ENCODE results near the gene ATP5IF1. TPM values are rescaled to one million over a fixed set of nuclear protein-coding genes. Genes with fewer than 3 reads are reported as not detected.

ATP5IF1 gene
- total RNA-seq, 4 donors from 2014 or later, result 75.6 to 307 (median 236) TPM

DNA sequence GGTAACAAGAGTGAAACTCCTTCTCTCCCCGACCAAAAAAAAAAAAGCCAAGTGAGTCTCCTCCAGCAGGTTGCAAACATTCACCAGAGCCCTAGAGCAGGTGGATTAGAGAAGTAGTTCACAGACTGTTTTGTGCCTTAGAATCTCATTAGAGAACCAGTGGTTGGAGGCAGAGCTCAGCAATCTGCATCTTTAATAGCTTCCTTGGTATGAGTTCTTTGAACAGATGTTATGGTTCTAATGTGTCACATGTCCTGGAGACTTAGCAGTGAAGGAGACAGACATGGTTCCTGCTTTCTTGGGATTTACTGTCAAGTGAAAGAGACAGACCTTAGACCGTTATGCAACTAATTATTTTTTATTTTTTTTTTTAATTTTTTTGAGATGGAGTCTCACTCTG is 50.2 kb downstream of the ATP5IF1 start:
- no peak overlapping the region for H3K4me3 ChIP-seq (replicated peaks in 1 of 3)
- TF ChIP-seq POLR2A (IDR thresholded peaks at IDR 0.05), result no peak
- TF ChIP-seq, protein P1, sequence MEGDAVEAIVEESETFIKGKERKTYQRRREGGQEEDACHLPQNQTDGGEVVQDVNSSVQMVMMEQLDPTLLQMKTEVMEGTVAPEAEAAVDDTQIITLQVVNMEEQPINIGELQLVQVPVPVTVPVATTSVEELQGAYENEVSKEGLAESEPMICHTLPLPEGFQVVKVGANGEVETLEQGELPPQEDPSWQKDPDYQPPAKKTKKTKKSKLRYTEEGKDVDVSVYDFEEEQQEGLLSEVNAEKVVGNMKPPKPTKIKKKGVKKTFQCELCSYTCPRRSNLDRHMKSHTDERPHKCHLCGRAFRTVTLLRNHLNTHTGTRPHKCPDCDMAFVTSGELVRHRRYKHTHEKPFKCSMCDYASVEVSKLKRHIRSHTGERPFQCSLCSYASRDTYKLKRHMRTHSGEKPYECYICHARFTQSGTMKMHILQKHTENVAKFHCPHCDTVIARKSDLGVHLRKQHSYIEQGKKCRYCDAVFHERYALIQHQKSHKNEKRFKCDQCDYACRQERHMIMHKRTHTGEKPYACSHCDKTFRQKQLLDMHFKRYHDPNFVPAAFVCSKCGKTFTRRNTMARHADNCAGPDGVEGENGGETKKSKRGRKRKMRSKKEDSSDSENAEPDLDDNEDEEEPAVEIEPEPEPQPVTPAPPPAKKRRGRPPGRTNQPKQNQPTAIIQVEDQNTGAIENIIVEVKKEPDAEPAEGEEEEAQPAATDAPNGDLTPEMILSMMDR (IDR thresholded peaks at IDR 0.05), result no peak
- H3K4me1 ChIP-seq, result no peaks in the 10 kb centered on the region
- no peaks in the 10 kb centered on the region for H3K27me3 ChIP-seq
- no peak for DNase-seq
- H3K27ac ChIP-seq, result no peak overlapping the region
- no peaks in the 10 kb centered on the region for H3K9me3 ChIP-seq
- 46 to 70% methylated on average over 2 of the region's 2 CpGs for WGBS, 2 donors
- H3K36me3 ChIP-seq, result peaks cover 0 to 2% of the 10 kb centered on the region in 2 donors
- intact Hi-C loops (cut with DNase I), result no loop called here

Other genes starting within 250 kb of the ATP5IF1 start
- gene EYA3, start 147.5 kb upstream of the ATP5IF1 start, total RNA-seq, result 10 to 100 TPM; 19.3 to 27.7 (median 20.0) TPM
- 1 to 10 TPM; 1.4 to 2.0 (median 1.6) TPM for gene PTAFR, start 59.4 kb upstream of the ATP5IF1 start, total RNA-seq
- 10 to 100 TPM; 59.5 to 76.7 (median 62.5) TPM for gene DNAJC8, start 3.1 kb upstream of the ATP5IF1 start, total RNA-seq
- 1 to 10 TPM; 6.4 to 8.1 (median 6.8) TPM for gene SESN2, start 23.4 kb downstream of the ATP5IF1 start, total RNA-seq
- gene MED18, start 92.9 kb downstream of the ATP5IF1 start, total RNA-seq, result 10 to 100 TPM; 10.4 to 16.9 (median 14.2) TPM
- 10 to 100 TPM; 25.9 to 31.2 (median 27.8) TPM for gene PHACTR4, start 133.6 kb downstream of the ATP5IF1 start, total RNA-seq